ENCODE results near the gene HAL. TPM values are rescaled to one million over a fixed set of nuclear protein-coding genes. Genes with fewer than 3 reads are reported as not detected.

The HAL gene
- polyA plus RNA-seq, 1 of the 3 experiments (the other 2 are of a cell fraction): 0.08 TPM

DNA sequence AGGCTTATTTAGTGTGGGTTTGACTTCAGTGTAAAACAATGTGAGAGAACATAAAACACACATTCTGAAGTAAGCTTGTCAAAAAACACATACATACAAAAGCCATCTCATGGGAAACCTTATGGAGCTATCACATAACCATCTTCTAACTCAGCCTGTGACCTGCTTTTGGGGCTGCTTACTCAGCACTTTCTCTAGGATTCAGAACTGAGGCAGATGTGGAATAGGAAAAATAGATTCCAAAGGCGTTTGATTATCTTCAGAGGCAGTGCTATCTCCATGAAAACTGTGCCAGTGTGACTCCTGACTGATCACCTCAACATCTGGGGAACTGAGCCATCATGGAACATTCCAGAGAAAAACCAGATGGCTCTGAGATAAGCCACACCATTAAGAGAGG, 13.5 kb downstream of the HAL start:
- Histone ChIP-seq H3K4me2 (no peak overlapping the region), H3K9me3 (no peaks in the 10 kb centered on the region), H3K36me3 (replicated peaks in 1 of 2; ENCODE audit: control insufficient read depth in 1 of 2, insufficient read depth in 2 of 2, low read length in 1 of 2) (no peaks in the 10 kb centered on the region), H4K20me1 (ENCODE audit: insufficient read depth) (no peaks in the 10 kb centered on the region), H3K9me2 (no peaks in the 10 kb centered on the region), H3K4me3 (ENCODE audit: low read depth in 2 of 2, low read length in 1 of 2) (no peak overlapping the region), H2AFZ (ENCODE audit: low read depth) (no peak overlapping the region), H3K27me3 (ENCODE audit: insufficient read depth) (no peaks in the 10 kb centered on the region), H3K4me1 (ENCODE audit: control insufficient read depth in 1 of 2, insufficient read depth in 2 of 2, low read depth in 1 of 2, low read length in 1 of 2) (no peaks in the 10 kb centered on the region), H3K79me2 (ENCODE audit: insufficient read depth) (no peaks in the 10 kb centered on the region), H3K27ac (ENCODE audit: low read depth in 2 of 2, low read length in 1 of 2) (no peak overlapping the region), H3F3A (replicated peaks; ENCODE audit: insufficient read depth) (no peaks in the 10 kb centered on the region), H3K9ac (no peak overlapping the region)
- POLR2A ChIA-PET: no interaction called here
- DNase-seq: no peak
- TF ChIP-seq GATA2 (CRISPR knock-in tag; IDR thresholded peaks at IDR 0.05) (no peak), RFX5 (IDR thresholded peaks at IDR 0.05; ENCODE audit: low read length) (no peak), MXI1 (IDR thresholded peaks at IDR 0.05; ENCODE audit: low read depth, low read length) (no peak), USF1 (IDR thresholded peaks at IDR 0.05; ENCODE audit: borderline replicate concordance, low read depth) (no peak), TEAD4 (IDR thresholded peaks at IDR 0.05; ENCODE audit: borderline replicate concordance, insufficient read depth) (no peak)
- TF ChIP-seq, protein P1, sequence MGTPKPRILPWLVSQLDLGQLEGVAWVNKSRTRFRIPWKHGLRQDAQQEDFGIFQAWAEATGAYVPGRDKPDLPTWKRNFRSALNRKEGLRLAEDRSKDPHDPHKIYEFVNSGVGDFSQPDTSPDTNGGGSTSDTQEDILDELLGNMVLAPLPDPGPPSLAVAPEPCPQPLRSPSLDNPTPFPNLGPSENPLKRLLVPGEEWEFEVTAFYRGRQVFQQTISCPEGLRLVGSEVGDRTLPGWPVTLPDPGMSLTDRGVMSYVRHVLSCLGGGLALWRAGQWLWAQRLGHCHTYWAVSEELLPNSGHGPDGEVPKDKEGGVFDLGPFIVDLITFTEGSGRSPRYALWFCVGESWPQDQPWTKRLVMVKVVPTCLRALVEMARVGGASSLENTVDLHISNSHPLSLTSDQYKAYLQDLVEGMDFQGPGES (IDR thresholded peaks at IDR 0.05; ENCODE audit: low read depth, low read length): no peak
- TF ChIP-seq, protein P2, sequence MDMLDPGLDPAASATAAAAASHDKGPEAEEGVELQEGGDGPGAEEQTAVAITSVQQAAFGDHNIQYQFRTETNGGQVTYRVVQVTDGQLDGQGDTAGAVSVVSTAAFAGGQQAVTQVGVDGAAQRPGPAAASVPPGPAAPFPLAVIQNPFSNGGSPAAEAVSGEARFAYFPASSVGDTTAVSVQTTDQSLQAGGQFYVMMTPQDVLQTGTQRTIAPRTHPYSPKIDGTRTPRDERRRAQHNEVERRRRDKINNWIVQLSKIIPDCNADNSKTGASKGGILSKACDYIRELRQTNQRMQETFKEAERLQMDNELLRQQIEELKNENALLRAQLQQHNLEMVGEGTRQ (IDR thresholded peaks at IDR 0.05; ENCODE audit: borderline replicate concordance, low read depth, low read length): no peak
- WGBS (ENCODE audit: low lambda C conversion rate): 50% methylated on average over 1 of the region's 1 CpG
- CTCF ChIA-PET: interaction anchor here (1.2 kb wide), 1 partner anchor 64 kb away, joined by 5 read pairs; no protein-coding TSS in a partner anchor

GRCh38 chr12:95980437-95980836, 15.7 kb downstream of the HAL start:
- Histone ChIP-seq H3K9ac (no peak overlapping the region), H3K9me3 (no peaks in the 10 kb centered on the region), H3F3A (replicated peaks; ENCODE audit: insufficient read depth) (no peaks in the 10 kb centered on the region), H3K36me3 (replicated peaks in 1 of 2; ENCODE audit: control insufficient read depth in 1 of 2, insufficient read depth in 2 of 2, low read length in 1 of 2) (no peaks in the 10 kb centered on the region), H3K4me2 (no peak overlapping the region), H2AFZ (ENCODE audit: low read depth) (no peak overlapping the region), H3K4me1 (ENCODE audit: control insufficient read depth in 1 of 2, insufficient read depth in 2 of 2, low read depth in 1 of 2, low read length in 1 of 2) (no peaks in the 10 kb centered on the region), H3K27me3 (ENCODE audit: insufficient read depth) (no peaks in the 10 kb centered on the region; the same call in 1 of the 2 replicates), H3K79me2 (ENCODE audit: insufficient read depth) (no peaks in the 10 kb centered on the region), H3K27ac (ENCODE audit: low read depth in 2 of 2, low read length in 1 of 2) (no peak overlapping the region), H3K4me3 (ENCODE audit: low read depth in 2 of 2, low read length in 1 of 2) (no peak overlapping the region), H4K20me1 (ENCODE audit: insufficient read depth) (no peaks in the 10 kb centered on the region), H3K9me2 (no peaks in the 10 kb centered on the region)
- CTCF ChIA-PET: interaction anchor here (0.5 to 1.8 kb wide), 3 partner anchors 9 to 402 kb away, joined by 3 to 5 read pairs (median 4); no protein-coding TSS in a partner anchor
- DNase-seq: no peak
- TF ChIP-seq FOSL2 (IDR thresholded peaks at IDR 0.05; ENCODE audit: borderline replicate concordance, low read depth) (no peak), TEAD4 (IDR thresholded peaks at IDR 0.05; ENCODE audit: borderline replicate concordance, insufficient read depth) (no peak), CTCF (IDR thresholded peaks at IDR 0.05) (no peak)
- 70% methylated on average over 4 of the region's 5 CpGs for WGBS (ENCODE audit: low lambda C conversion rate)
- POLR2A ChIA-PET: no interaction called here
